HG03558 (cell line): ENCODE measurements around the gene DENND4A.

Experiments used
- ATAC-seq: cut with Tn5 transposase; IDR thresholded peaks from one replicate; pipeline ENCODE4 v1.9.1; 2021; ENCODE audit warnings: moderate number of reproducible peaks; ENCODE audit not compliant: unreplicated experiment; ENCODE audit errors: extremely low read depth

DENND4A gene

GRCh38 chr15:65610871-65611718, 181.0 kb downstream of the DENND4A start, which contains the start of gene INTS14:
TSS of gene INTS14 (minus strand) at chr15:65611131. CDS start at chr15:65607380, 3,751 bp downstream.
- peak; percentile 78 for ATAC-seq
